Eye (tissue), 1 donor: ENCODE results near the gene TCERG1L.

Experiments used
- DNase-seq: peaks from one replicate; pipeline ENCODE4 v3.0.0-alpha.2; 2015

The TCERG1L gene

DNA sequence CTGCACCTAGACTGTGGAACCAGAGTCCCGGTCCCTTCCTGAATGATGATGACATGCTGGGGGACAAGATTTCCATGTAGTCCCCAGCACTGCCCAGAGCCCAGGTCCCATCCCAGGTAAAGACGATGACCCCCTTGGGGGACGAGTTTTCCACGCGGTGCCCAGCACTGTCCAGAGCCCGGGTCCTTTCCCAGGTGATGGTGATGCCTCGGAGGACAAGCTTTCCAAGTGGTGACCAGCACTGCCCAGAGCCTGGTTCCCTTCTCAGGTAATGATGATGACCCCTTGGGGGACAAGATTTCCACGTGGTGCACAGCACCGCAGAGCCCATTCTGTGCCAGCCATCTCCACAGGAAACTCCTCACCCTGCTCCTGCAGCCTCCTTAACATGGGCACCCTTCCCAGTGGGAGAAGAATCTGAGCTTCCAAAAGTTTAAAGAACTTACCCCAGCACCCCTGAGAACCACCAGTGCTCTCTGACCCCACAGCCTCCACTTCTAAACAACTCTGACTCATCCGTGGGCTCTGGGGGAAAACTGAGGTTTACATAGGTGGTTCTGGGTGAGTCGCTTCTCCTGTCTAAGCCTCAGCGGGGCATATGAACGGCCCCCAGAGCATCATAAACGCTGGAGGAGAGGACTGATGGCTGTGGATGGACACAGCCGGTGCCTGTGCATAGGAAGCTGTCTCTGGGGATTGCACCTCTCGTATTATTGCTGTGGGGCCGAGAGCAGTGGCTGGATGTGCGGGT lies 233.2 kb downstream of the TCERG1L start:
- no peak for DNase-seq

DNA sequence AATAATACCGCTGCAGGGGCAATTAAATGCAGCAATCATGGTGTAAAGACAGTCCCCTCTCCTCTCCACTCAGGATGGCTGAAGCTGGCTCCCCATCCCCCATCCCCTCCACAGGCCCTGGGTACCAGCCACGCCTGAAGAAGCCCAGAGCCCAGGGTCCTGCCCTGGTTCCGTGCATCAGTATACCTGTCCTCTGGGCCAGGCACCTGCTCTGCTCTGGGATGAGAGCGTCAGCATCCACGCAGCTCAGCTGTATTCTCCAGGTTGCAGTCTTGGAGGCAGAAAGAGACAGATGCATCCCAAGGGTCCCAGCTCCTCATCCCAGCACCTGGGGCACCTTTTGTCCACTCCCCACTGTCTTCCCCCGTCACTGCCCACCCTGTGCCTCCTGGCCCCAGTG lies 233.8 kb downstream of the TCERG1L start:
- no peak for DNase-seq

GRCh38 chr10:131077031-131077430 lies 234.5 kb downstream of the TCERG1L start:
- no peak for DNase-seq

DNA sequence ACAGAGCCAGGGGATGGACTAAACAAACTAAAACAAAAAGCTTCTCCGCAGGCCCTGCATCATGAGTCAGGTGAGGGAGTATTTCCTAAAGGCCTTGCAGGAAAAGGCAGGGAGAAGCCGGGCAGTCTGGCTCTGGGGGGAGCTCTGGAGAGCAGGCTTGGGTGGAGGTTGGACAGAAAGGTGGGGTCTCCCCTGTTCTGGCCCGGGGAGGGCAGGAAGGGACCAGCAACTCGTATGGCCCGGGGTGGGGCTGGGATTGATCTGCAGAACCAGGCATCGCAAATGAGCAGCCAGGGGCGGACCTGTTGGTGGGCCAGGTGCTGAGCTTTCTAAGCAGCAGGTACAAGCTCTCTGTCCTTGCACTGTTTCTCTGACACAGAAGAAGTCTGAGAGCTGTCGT lies 235.2 kb downstream of the TCERG1L start:
- DNase-seq: no peak

- no peak for DNase-seq
Observed at GRCh38 chr10:131075218-131075770, 236.2 kb downstream of the TCERG1L start.

DNA sequence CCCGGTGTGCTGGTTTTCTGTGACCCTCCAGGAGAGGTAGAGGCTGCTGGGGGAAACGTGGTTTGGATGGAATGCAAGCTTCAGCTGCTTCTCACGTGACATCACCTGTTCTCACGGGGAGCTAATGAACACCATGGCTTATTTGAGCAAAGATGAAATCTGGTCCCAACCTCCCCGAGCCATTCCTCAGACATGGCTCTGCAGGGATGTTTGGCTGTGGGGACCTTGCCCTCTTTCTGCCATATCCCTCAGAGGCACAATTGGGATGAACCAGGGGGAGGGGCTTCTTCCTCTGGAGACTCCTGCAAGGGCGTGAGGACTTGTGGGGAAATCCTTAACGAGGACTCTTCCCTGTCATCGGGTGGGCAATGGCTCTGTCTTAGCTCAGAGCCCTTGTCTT lies 236.8 kb downstream of the TCERG1L start:
- DNase-seq: no peak

GRCh38 chr10:131073469-131074035 lies 238.0 kb downstream of the TCERG1L start:
- no peak for DNase-seq

DNA sequence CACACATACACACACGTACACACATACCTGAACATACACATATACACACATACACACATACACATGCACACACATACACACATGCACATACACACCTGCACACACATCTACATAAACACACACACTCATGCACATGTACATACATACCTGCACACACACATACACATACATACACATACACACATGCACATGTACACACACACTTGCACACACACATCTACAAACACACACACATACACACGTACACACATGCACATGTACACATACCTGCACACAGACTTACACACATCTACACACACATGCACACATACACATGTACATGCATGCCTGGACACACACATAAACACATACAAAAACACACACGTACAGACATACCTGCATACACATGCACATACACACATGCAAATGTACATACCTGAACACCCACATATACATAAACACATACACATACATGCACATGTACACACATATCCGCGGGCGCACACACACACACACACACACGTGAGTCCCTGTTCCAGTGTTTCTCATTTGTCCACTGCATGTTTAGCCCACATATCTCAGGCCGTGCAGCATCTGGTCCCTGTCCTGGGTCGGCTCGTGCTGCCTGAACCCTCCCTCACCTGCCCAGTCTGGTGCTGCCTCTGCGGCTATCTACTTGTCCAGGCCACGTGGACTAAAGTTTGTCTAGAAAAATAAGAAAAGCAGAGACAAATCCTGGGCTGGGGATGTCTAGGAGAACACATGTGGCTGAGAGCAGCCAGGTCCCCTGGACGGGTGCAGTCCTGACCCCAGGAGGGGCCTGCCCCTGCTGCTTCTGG lies 238.7 kb downstream of the TCERG1L start:
- no peak for DNase-seq

GRCh38 chr10:131071721-131072120 lies 239.8 kb downstream of the TCERG1L start:
- no peak for DNase-seq

DNA sequence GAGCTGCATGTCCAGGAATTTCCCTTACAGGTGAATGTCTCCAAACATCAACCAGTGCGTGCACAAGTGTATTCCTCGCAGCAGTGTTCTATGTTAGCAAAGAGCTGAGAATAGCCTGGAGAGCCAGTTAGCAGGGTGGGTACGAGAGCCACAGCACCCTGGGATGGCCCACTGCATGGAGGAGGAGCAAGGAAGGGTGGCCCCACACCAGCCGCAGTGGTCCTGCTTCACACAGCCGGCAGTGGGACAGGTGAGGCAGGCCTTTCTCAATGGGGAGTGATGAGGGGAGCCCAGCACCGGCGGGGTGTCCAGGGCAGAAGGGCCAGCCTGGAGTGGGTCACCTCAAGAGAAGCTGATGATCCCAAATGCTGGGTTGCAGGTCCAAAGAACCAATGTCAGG lies 240.7 kb downstream of the TCERG1L start:
- no peak for DNase-seq

- no peak for DNase-seq
Observed at GRCh38 chr10:131068760-131069159, 242.8 kb downstream of the TCERG1L start.

DNA sequence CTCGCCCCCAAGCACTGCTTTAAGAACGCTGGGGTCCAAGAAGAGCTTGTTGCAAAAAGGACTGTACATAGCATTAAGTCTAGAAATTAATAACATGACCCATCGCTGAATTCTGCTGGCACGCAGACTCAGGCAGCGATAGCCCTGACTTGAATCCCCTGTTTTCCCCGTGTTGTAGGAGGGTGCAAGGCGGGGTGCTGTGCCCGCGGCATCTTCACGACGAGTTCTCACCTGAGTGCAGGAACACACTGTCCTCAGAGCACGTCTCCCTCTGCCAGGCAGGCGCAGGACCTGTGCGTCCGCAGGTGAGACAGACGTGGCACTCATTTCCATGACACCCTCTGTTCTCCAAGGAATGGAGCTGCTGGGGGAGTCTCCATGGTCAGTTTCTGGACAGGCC lies 243.2 kb downstream of the TCERG1L start:
- DNase-seq: no peak

DNA sequence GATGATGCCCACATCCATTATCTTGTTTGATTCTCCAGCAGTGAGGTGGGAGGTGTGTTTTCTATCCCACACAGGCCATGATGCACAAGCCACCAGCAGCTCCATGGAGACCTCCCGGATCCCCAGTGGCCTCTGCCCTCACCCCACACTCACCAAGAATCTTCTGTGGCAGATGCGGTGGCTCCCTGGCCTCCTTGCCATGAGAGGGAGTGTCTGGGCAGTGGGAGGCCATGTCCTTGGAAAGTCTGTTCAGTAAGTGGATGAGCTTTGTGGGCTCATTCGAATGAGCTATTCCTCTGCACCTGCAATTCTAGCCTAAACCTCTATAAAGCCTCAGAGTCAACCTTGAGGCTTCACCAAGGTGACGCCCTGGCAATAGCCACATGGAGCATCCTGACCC lies 243.8 kb downstream of the TCERG1L start:
- DNase-seq: no peak

GRCh38 chr10:131065673-131066305 lies 245.7 kb downstream of the TCERG1L start:
- no peak for DNase-seq

GRCh38 chr10:131063311-131063710 lies 248.2 kb downstream of the TCERG1L start:
- no peak for DNase-seq

- DNase-seq: no peak
Observed at GRCh38 chr10:131062621-131063260, 248.8 kb downstream of the TCERG1L start.

DNA sequence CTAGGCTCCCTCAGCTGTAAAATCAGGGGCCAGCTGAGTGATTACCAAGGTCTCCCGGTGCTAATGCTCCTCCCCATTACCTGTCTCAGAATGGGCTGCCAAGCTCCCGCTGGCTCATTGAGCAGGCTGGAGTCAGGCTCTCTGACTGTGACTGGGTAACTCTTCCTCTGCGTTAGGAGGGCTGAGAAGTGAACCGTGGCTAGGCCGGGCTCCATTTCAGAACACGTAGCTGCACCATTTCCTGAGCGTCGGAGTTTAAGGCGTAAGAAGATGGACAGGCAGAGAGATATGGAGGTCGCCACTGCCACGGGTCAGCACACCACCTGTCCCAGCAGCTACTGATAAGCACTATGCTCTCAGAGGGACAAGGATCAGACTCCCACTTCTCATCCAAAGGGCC lies 250.3 kb downstream of the TCERG1L start:
- DNase-seq: no peak

GRCh38 chr10:131059881-131060280 lies 251.6 kb downstream of the TCERG1L start:
- no peak for DNase-seq

DNA sequence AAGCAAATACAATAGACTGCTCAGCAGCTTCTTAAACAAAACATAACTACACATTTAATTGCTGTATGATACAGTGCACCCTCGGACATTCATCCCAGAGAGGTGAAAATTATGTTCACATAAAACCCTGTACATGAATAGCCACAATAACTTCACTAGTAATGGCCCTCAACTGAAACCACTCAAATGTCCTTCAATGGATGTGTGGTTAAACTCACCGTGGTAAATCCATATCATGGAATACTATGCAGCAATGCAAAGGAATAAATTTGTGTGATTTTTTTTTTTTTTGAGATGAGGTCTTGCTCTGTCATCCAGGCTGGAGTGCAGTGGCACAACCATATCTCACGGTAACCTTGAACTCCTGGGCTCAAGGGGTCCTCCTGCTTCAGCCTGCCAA lies 252.7 kb downstream of the TCERG1L start:
- no peak for DNase-seq

GRCh38 chr10:131056781-131057180 lies 254.7 kb downstream of the TCERG1L start:
- no peak for DNase-seq

DNA sequence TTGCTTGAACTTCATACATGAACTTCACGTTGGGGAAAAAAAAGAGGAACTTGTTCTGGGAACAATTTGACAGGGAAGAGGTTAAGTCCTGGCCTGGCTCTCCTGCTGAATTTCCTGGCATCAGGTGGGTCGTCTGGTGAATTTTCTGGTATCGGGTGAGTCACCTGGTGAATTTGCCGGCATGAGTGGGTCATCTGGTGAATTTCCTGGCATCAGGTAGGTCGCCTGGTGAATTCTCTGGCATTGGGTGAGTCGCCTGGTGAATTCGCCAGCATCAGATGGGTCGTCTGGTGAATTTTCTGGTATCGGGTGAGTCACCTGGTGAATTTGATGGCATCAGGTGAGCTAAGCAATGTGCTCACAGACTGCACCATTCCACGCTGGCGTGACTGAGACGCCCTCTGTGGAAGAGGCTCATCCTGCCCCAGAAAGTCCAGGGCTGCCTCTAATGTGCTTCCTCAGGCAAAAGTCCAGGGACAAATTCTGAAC lies 255.4 kb downstream of the TCERG1L start:
- DNase-seq: no peak

DNA sequence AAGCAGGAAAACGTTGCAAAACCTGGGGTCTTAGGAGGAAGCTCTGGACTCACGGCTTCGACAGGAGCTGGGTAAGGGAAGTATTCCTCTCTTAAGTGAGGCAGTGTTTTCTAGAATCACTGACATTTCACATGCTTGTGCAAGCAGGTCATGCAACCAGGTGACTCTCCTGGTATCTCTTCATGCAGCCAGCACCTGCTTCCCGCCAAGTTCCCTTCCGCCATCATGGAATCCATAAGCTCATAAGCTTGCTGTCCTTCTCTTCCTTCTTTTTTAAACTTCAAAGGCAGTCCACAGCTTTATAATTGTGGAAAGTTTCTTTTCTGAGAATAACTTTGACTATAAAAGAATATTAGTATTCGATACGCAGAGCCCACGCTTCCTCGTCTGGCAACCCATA lies 256.1 kb downstream of the TCERG1L start:
- no peak for DNase-seq

DNA sequence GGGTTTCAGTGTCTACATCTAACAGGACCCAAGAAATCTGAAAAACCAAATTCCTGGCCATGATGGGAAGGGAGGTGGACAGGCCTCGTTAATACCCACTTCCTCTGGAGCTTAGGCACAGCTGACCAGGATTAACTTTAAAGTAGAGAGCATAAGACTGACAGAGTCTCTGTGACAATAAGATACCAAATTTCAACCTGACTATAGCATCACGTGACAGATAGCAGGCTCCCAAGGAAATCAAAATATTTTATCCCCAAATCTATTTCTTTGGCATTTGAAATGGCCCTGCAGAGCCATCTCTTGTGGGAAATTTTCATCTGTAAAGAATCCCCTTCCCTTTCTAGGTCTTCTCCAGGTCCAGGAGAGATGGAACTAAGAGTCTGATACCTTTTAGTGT lies 258.3 kb downstream of the TCERG1L start:
- DNase-seq: no peak
